HEK293 (cell line): ENCODE results near the gene SPRR2B.

Experiments
- CTCF ChIA-PET: fragments of 350-600 bp; formaldehyde crosslinking; extraction: SDS; loops from one replicate; lab custom pipeline; 2021; ENCODE audit warnings: antibody characterized with exemption; lab: Yijun Ruan, JAX
- POLR2A ChIA-PET: fragments of 300-600 bp; formaldehyde crosslinking; extraction: SDS; loops from one replicate; lab custom pipeline; 2020; ENCODE audit warnings: antibody characterized with exemption, inconsistent platforms; lab: Yijun Ruan, JAX
- H3K27ac ChIP-seq: fragments of 200-500 bp; sonication (Bioruptor generic); 2 replicates; pipeline ENCODE4 v1.5.1; 2014; ENCODE audit warnings: low read depth, low read length, control low read depth, inconsistent platforms; ENCODE audit errors: extremely low read depth
- H3K36me3 ChIP-seq, 2 experiments: fragments of 200-500 bp in 1 of 2; sonication (Bioruptor generic) in 1 of 2; 1 replicate in 1 of 2; 2 replicates in 1 of 2; pipeline ENCODE4 v1.5.1; 2014 to 2017; ENCODE audit warnings: inconsistent platforms in 2 of 2, low read length in 2 of 2; ENCODE audit not compliant: control insufficient read depth in 2 of 2, insufficient read depth in 1 of 2
- H3K4me1 ChIP-seq: fragments of 200-500 bp; sonication (Bioruptor generic); 2 replicates; pipeline ENCODE4 v1.5.1; 2014; ENCODE audit warnings: mild to moderate bottlenecking, low read length, inconsistent platforms; ENCODE audit not compliant: control insufficient read depth, insufficient read depth
- H3K4me3 ChIP-seq: 2 replicates; pipeline ENCODE4 v1.5.1; 2011; ENCODE audit warnings: low read depth, mild to moderate bottlenecking, control low read depth, low read length, moderate library complexity
- H3K9me3 ChIP-seq: fragments of 200-500 bp; sonication (Bioruptor generic); 2 replicates; pipeline ENCODE4 v1.5.1; 2014; ENCODE audit warnings: low read depth, low read length, inconsistent platforms; ENCODE audit not compliant: control insufficient read depth, insufficient read depth
- AEBP2 ChIP-seq: fragments of 450-650 bp; formaldehyde crosslinking; IDR thresholded peaks from 2 replicates; pipeline ENCODE4 v1.5.1; 2016; ENCODE audit warnings: missing biosample characterization, missing genetic modification characterization, borderline replicate concordance
- HIC1 ChIP-seq: fragments of 450-650 bp; formaldehyde crosslinking; IDR thresholded peaks from 2 replicates; pipeline ENCODE4 v1.5.1; 2016; ENCODE audit warnings: missing biosample characterization, missing genetic modification characterization
- INSM2 ChIP-seq: fragments of 450-650 bp; formaldehyde crosslinking; IDR thresholded peaks from 2 replicates; pipeline ENCODE4 v1.5.1; 2016; ENCODE audit warnings: missing biosample characterization, missing genetic modification characterization
- KLF1 ChIP-seq: fragments of 450-650 bp; formaldehyde crosslinking; IDR thresholded peaks from 2 replicates; pipeline ENCODE4 v1.5.1; 2016; ENCODE audit warnings: missing biosample characterization, missing genetic modification characterization
- OVOL3 ChIP-seq: fragments of 450-650 bp; formaldehyde crosslinking; IDR thresholded peaks from 2 replicates; pipeline ENCODE4 v1.5.1; 2016; ENCODE audit warnings: missing biosample characterization, missing genetic modification characterization
- SP2 ChIP-seq: fragments of 450-650 bp; formaldehyde crosslinking; IDR thresholded peaks from 2 replicates; pipeline ENCODE4 v1.5.1; 2016; ENCODE audit warnings: missing biosample characterization, missing genetic modification characterization
- ZBTB44 ChIP-seq: fragments of 450-650 bp; IDR thresholded peaks from 2 replicates; pipeline ENCODE4 v1.5.1; 2018; ENCODE audit warnings: missing biosample characterization, mild to moderate bottlenecking, missing genetic modification characterization
- ZFP69B ChIP-seq: fragments of 450-650 bp; formaldehyde crosslinking; IDR thresholded peaks from 2 replicates; pipeline ENCODE4 v1.5.1; 2016; ENCODE audit warnings: missing biosample characterization, missing genetic modification characterization
- ZNF138 ChIP-seq: fragments of 450-650 bp; formaldehyde crosslinking; IDR thresholded peaks from 2 replicates; pipeline ENCODE4 v1.5.1; 2016; ENCODE audit warnings: missing biosample characterization, missing genetic modification characterization, borderline replicate concordance
- ZNF223 ChIP-seq: fragments of 450-650 bp; formaldehyde crosslinking; IDR thresholded peaks from 2 replicates; pipeline ENCODE4 v1.5.1; 2016; ENCODE audit warnings: missing biosample characterization, missing genetic modification characterization
- ZNF423 ChIP-seq: fragments of 450-650 bp; formaldehyde crosslinking; IDR thresholded peaks from 2 replicates; pipeline ENCODE4 v1.5.1; 2016; ENCODE audit warnings: missing biosample characterization, missing genetic modification characterization
- ZNF660 ChIP-seq: fragments of 450-650 bp; IDR thresholded peaks from 2 replicates; pipeline ENCODE4 v1.5.1; 2018; ENCODE audit warnings: missing biosample characterization, mild to moderate bottlenecking, missing genetic modification characterization
- ZNF677 ChIP-seq: fragments of 450-650 bp; IDR thresholded peaks from 2 replicates; pipeline ENCODE4 v1.5.0; 2018; ENCODE audit warnings: missing biosample characterization, mild to moderate bottlenecking, missing genetic modification characterization, moderate library complexity
- ZNF701 ChIP-seq: fragments of 450-650 bp; formaldehyde crosslinking; IDR thresholded peaks from 2 replicates; pipeline ENCODE4 v1.5.1; 2016; ENCODE audit warnings: missing biosample characterization, missing genetic modification characterization
- ZNF768 ChIP-seq: fragments of 450-650 bp; formaldehyde crosslinking; IDR thresholded peaks from 2 replicates; pipeline ENCODE4 v1.5.1; 2018; ENCODE audit warnings: missing biosample characterization, mild to moderate bottlenecking, missing genetic modification characterization

Gene SPRR2B

GRCh38 chr1:153100245-153100644, 28.8 kb upstream of the SPRR2B start:
- POLR2A ChIA-PET: no interaction called here
- no peaks in the 10 kb centered on the region for H3K36me3 ChIP-seq
- no peak overlapping the region for H3K27ac ChIP-seq

GRCh38 chr1:153099461-153100045, 28.1 kb upstream of the SPRR2B start:
- no peaks in the 10 kb centered on the region for H3K4me1 ChIP-seq
- POLR2A ChIA-PET: no interaction called here
- no peak overlapping the region for H3K27ac ChIP-seq
- TF ChIP-seq ZNF701 (tag by site-specific recombination) (no peak), ZNF138 (tag by site-specific recombination) (no peak), ZNF660 (tag by site-specific recombination) (no peak), SP2 (no peak), OVOL3 (tag by site-specific recombination) (no peak), ZBTB44 (tag by site-specific recombination) (no peak), INSM2 (tag by site-specific recombination) (no peak), KLF1 (tag by site-specific recombination) (no peak)
- TF ChIP-seq, all 188 proteins: peak for 0
- CTCF ChIA-PET: interaction anchor here (0.6 kb wide), 1 partner anchor 873 kb away, joined by 3 read pairs; no protein-coding TSS in a partner anchor
- Histone ChIP-seq H3K9me3 (no peaks in the 10 kb centered on the region), H3K4me3 (no peak overlapping the region), H3K36me3 (no peaks in the 10 kb centered on the region)

More at GRCh38 chr1:153100245-153100644, 28.8 kb upstream of the SPRR2B start:
- Histone ChIP-seq H3K9me3 (no peaks in the 10 kb centered on the region), H3K4me3 (no peak overlapping the region), H3K4me1 (no peaks in the 10 kb centered on the region)
- TF ChIP-seq ZNF223 (tag by site-specific recombination): no peak
- no peak for TF ChIP-seq ZNF768 (tag by site-specific recombination)
- TF ChIP-seq ZNF423 (tag by site-specific recombination): no peak
- no peak for TF ChIP-seq HIC1
- no peak for TF ChIP-seq ZFP69B
- TF ChIP-seq ZNF677 (tag by site-specific recombination): no peak
- TF ChIP-seq INSM2 (tag by site-specific recombination): no peak
- TF ChIP-seq AEBP2 (tag by site-specific recombination): no peak
- CTCF ChIA-PET: no interaction called here
